Right lobe of liver (tissue), 6 donors: ENCODE results near the gene TMEM120B. TPM values are rescaled to one million over a fixed set of nuclear protein-coding genes. Genes with fewer than 3 reads are reported as not detected.

Experiments
- ATAC-seq, 4 donors: fragments of 200-7000 bp; cut with Tn5 transposase; one replicate each; pipeline ENCODE4 v1.9.1; 2020; ENCODE audit warnings: mild to moderate bottlenecking in 4 of 4, moderate library complexity in 4 of 4
- DNase-seq, 3 donors: peaks; one replicate each; pipeline ENCODE4 v3.0.0-alpha.2; 2020
- H3K27ac ChIP-seq, 3 donors: fragments of 200-600 bp; one replicate each; pipeline ENCODE4 v1.8.0; 2022
- H3K27me3 ChIP-seq, 2 donors: fragments of 200-600 bp; one replicate each; pipeline ENCODE4 v1.8.0; 2022
- H3K36me3 ChIP-seq, 4 donors: fragments of 200-600 bp; sonication (generic) in 1 of 4; one replicate each; pipeline versions ENCODE4 v1.5.1 to v1.8.0; 2017 to 2022; ENCODE audit warnings: control low read depth in 1 of 4
- H3K4me1 ChIP-seq, 4 donors: fragments of 200-600 bp; sonication (generic) in 1 of 4; one replicate each; pipeline versions ENCODE4 v1.5.1 to v1.8.0; 2017 to 2022; ENCODE audit warnings: control low read depth in 1 of 4
- H3K4me3 ChIP-seq, 3 donors: fragments of 200-600 bp; one replicate each; pipeline ENCODE4 v1.8.0; 2022
- H3K9me3 ChIP-seq, 4 donors: fragments of 200-600 bp; sonication (generic) in 1 of 4; one replicate each; pipeline versions ENCODE4 v1.5.1 to v1.8.0; 2017 to 2022; ENCODE audit warnings: control low read depth in 1 of 4
- CTCF ChIP-seq, 4 donors: fragments of 200-600 bp in 3 of 4; fragments of 450-650 bp in 1 of 4; IDR thresholded peaks; one replicate each; pipeline versions ENCODE4 v1.5.1 to v1.8.0; 2016 to 2022; ENCODE audit warnings: antibody characterized with exemption in 4 of 4, mild to moderate bottlenecking in 2 of 4
- POLR2A ChIP-seq: fragments of 450-650 bp; IDR thresholded peaks from one replicate; pipeline ENCODE4 v1.6.1; 2017; ENCODE audit warnings: antibody characterized with exemption, mild to moderate bottlenecking
- WGBS: methylation state at CpG from one replicate; pipeline ENCODE4 v1.1.6; 2018; ENCODE audit warnings: low coverage, low lambda C conversion rate; ENCODE audit not compliant: insufficient coverage; ENCODE audit errors: missing lambda C conversion rate; 5-methylcytosine and 5-hydroxymethylcytosine counted together
- intact Hi-C, 2 donors: fragments of 100-400 bp; cut with DNase I; formaldehyde crosslinking; loops; one replicate each; pipeline versions ENCODE4 v1.11.2 to v1.14.1; 2022
- total RNA-seq, 6 experiments: library from RNA; depleted of rRNA in 2 of 6; stranded (reverse); fragments of >200 nt in 2 of 6; fragmentation: NEBNext Ultra II Directional in 3 of 6; extraction: Animal tissue kit (Norgen Biotek cat#: 25700) in 3 of 6; gene quantifications; one replicate each; pipeline versions ENCODE4 v1.1.0 to v1.2.4, GENCODE V29; 2016 to 2023
- donor health status: DM: no; HTN: yes; CAD: no.
- donor health status: DM: no; HTN: no; CAD: no.
- donor health status: DM: no; HTN: no; CAD: no.
- donor health status: DM: no; HTN: yes; CAD: no.
- donor health status: DM: no; HTN: yes; CAD: no.

TMEM120B gene
- total RNA-seq, 6 experiments from 2014 or later: 3.3 to 6.4 (median 4.7) TPM

- intact Hi-C loops: loop anchor here in 1 of 2 donors (10.0 kb wide), 1 partner anchor 82 kb away; no protein-coding TSS in a partner anchor
- peak; percentile 51 to 62 (median 52) for DNase-seq
- TF ChIP-seq CTCF (IDR thresholded peaks at IDR 0.05) (no peak), POLR2A (no peak)
- peaks cover 0 to 33% (median 15%) of the 10 kb centered on the region in 4 donors for H3K4me1 ChIP-seq
- H3K9me3 ChIP-seq: no peaks in the 10 kb centered on the region
- peak overlapping the region in 2 of 3 donors; percentile 69 to 75 for H3K4me3 ChIP-seq
- 22% methylated on average over 23 of the region's 25 CpGs for WGBS
- H3K36me3 ChIP-seq: peaks cover 9 to 66% (median 37%) of the 10 kb centered on the region in 4 donors
- peak in 3 of 4 donors; percentile 0 to 34 (median 6) for ATAC-seq
- no peaks in the 10 kb centered on the region for H3K27me3 ChIP-seq
- H3K27ac ChIP-seq: peak overlapping the region in 2 of 3 donors; percentile 59 to 67
Observed at GRCh38 chr12:121812921-121813896, 100.7 kb downstream of the TMEM120B start.

- 90% methylated on average over 2 of the region's 14 CpGs for WGBS
- Histone ChIP-seq H3K27me3 (no peaks in the 10 kb centered on the region), H3K4me1 (peaks cover 0 to 33% (median 15%) of the 10 kb centered on the region in 4 donors), H3K36me3 (peaks cover 9 to 66% (median 38%) of the 10 kb centered on the region in 4 donors), H3K4me3 (no peak overlapping the region), H3K9me3 (no peaks in the 10 kb centered on the region), H3K27ac (no peak overlapping the region)
- TF ChIP-seq CTCF (IDR thresholded peaks at IDR 0.05) (no peak), POLR2A (no peak)
- DNase-seq: peak in 1 of 3 donors; percentile 17
- intact Hi-C loops: loop anchor here in 1 of 2 donors (10.0 kb wide), 1 partner anchor 81 kb away; no protein-coding TSS in a partner anchor
- ATAC-seq: no peak
Observed at GRCh38 chr12:121813951-121814350, 101.4 kb downstream of the TMEM120B start.

- intact Hi-C loops: loop anchor here in 1 of 2 donors (10.0 kb wide), 1 partner anchor 80 kb away; no protein-coding TSS in a partner anchor
- DNase-seq: peak in 2 of 3 donors; percentile 27 to 58
- 83% methylated on average over 1 of the region's 31 CpGs for WGBS
Observed at GRCh38 chr12:121814429-121815119, 102.0 kb downstream of the TMEM120B start.

More at GRCh38 chr12:121814429-121815119, 102.0 kb downstream of the TMEM120B start:
- ATAC-seq: no peak
- Histone ChIP-seq H3K27ac (no peak overlapping the region), H3K36me3 (peaks cover 7 to 66% (median 38%) of the 10 kb centered on the region in 4 donors), H3K9me3 (no peaks in the 10 kb centered on the region), H3K27me3 (no peaks in the 10 kb centered on the region), H3K4me1 (peaks cover 0 to 33% (median 15%) of the 10 kb centered on the region in 4 donors), H3K4me3 (no peak overlapping the region)
- TF ChIP-seq POLR2A (no peak), CTCF (IDR thresholded peaks at IDR 0.05) (no peak)
